Muscle of arm (tissue), 12 donors: ENCODE results near the gene ZNF184. TPM values are rescaled to one million over a fixed set of nuclear protein-coding genes. Genes with fewer than 3 reads are reported as not detected.

Experiments used
- DNase-seq: peaks from one replicate; pipeline ENCODE4 v3.0.0-alpha.2; 2013
- polyA plus RNA-seq, 12 donors: library from polyadenylated mRNA; unstranded; fragments of 120-200 nt; gene quantifications; one replicate each; pipeline ENCODE4 v1.2.1, GENCODE V29; 2013; ENCODE audit not compliant: insufficient read length in 12 of 12

Gene ZNF184
- polyA plus RNA-seq, 12 donors, result 6.0 to 15.7 (median 11.3) TPM; not detected in 1

- no peak for DNase-seq
Measured at GRCh38 chr6:27492631-27493190, 19.8 kb upstream of the ZNF184 start.

GRCh38 chr6:27479319-27480182, 6.6 kb upstream of the ZNF184 start:
- DNase-seq, result peak; percentile 94

GRCh38 chr6:27478706-27479318, 5.9 kb upstream of the ZNF184 start:
- peak; percentile 93 for DNase-seq

GRCh38 chr6:27478141-27478705, 5.3 kb upstream of the ZNF184 start:
- peak; percentile 31 for DNase-seq

- no peak for DNase-seq
Measured at GRCh38 chr6:27477318-27478013, 4.6 kb upstream of the ZNF184 start.

GRCh38 chr6:27476090-27476489, 3.2 kb upstream of the ZNF184 start:
- DNase-seq, result no peak

- DNase-seq, result no peak
Measured at GRCh38 chr6:27474672-27475071, 1.8 kb upstream of the ZNF184 start.

GRCh38 chr6:27474172-27474465, 1.2 kb upstream of the ZNF184 start:
- no peak for DNase-seq

GRCh38 chr6:27472182-27472616, 706 bp downstream of the ZNF184 start:
- DNase-seq, result peak; percentile 73

- DNase-seq, result no peak
Measured at GRCh38 chr6:27471365-27472115, 1.4 kb downstream of the ZNF184 start.

GRCh38 chr6:27470023-27470422, 2.9 kb downstream of the ZNF184 start:
- no peak for DNase-seq

GRCh38 chr6:27468334-27468733, 4.6 kb downstream of the ZNF184 start:
- DNase-seq, result no peak

GRCh38 chr6:27452496-27452897, 20.4 kb downstream of the ZNF184 start:
- no peak for DNase-seq

- no peak for DNase-seq
Measured at GRCh38 chr6:27451660-27452390, 21.1 kb downstream of the ZNF184 start.

- no peak for DNase-seq
Measured at GRCh38 chr6:27448456-27448855, 24.4 kb downstream of the ZNF184 start.

- no peak for DNase-seq
Measured at GRCh38 chr6:27442932-27443331, 30.0 kb downstream of the ZNF184 start.

GRCh38 chr6:27441001-27441400, 31.9 kb downstream of the ZNF184 start:
- DNase-seq, result no peak

GRCh38 chr6:27439371-27439770, 33.5 kb downstream of the ZNF184 start:
- no peak for DNase-seq

- no peak for DNase-seq
Measured at GRCh38 chr6:27433714-27434113, 39.2 kb downstream of the ZNF184 start.

- no peak for DNase-seq
Measured at GRCh38 chr6:27428966-27429365, 43.9 kb downstream of the ZNF184 start.

GRCh38 chr6:27428502-27428901, 44.4 kb downstream of the ZNF184 start:
- DNase-seq, result no peak
